NK-92 (cell line): ENCODE results near the gene TPD52L1.
"Not testable (repeated sequence)": the region's sequence is repeated elsewhere in the genome, so short reads cannot be mapped to it uniquely, and the experiment has no call there.

ENCODE experiments used
- DNase-seq: peaks from one replicate; lab custom pipeline; 2025; ENCODE audit not compliant: unreplicated experiment; lab: John Stamatoyannopoulos, UW

The TPD52L1 gene

GRCh38 chr6:125269328-125269985 is 115.9 kb downstream of the TPD52L1 start:
- no peak for DNase-seq

GRCh38 chr6:125270380-125270779 is 116.8 kb downstream of the TPD52L1 start:
- no peak for DNase-seq

GRCh38 chr6:125271486-125272159 is 118.0 kb downstream of the TPD52L1 start:
- no peak for DNase-seq

GRCh38 chr6:125273251-125273650 is 119.7 kb downstream of the TPD52L1 start:
- no peak for DNase-seq

GRCh38 chr6:125273965-125274364 is 120.4 kb downstream of the TPD52L1 start:
- no peak for DNase-seq

- DNase-seq: no peak
These were observed 121.4 kb downstream of the TPD52L1 start for GRCh38 chr6:125274935-125275334.

- DNase-seq: no peak
These were observed 122.2 kb downstream of the TPD52L1 start for GRCh38 chr6:125275779-125276178.

GRCh38 chr6:125277838-125278237 is 124.3 kb downstream of the TPD52L1 start:
- DNase-seq: no peak

- no peak for DNase-seq
These were observed 126.4 kb downstream of the TPD52L1 start for GRCh38 chr6:125279961-125280360.

GRCh38 chr6:125280370-125281035 is 126.9 kb downstream of the TPD52L1 start:
- not testable (repeated sequence) for DNase-seq

GRCh38 chr6:125282470-125282869 is 128.9 kb downstream of the TPD52L1 start:
- DNase-seq: not testable (repeated sequence)

GRCh38 chr6:125285353-125285752 is 131.8 kb downstream of the TPD52L1 start:
- DNase-seq: no peak

GRCh38 chr6:125285936-125286335 is 132.4 kb downstream of the TPD52L1 start:
- DNase-seq: no peak

- DNase-seq: no peak
These were observed 134.1 kb downstream of the TPD52L1 start for GRCh38 chr6:125287718-125288117.

- DNase-seq: no peak
These were observed 140.0 kb downstream of the TPD52L1 start for GRCh38 chr6:125293587-125293986.

- no peak for DNase-seq
These were observed 140.5 kb downstream of the TPD52L1 start for GRCh38 chr6:125294036-125294435.

- DNase-seq: no peak
These were observed 141.4 kb downstream of the TPD52L1 start for GRCh38 chr6:125294925-125295324.

- no peak for DNase-seq
These were observed 142.9 kb downstream of the TPD52L1 start for GRCh38 chr6:125296471-125296870.

- no peak for DNase-seq
These were observed 145.7 kb downstream of the TPD52L1 start for GRCh38 chr6:125299257-125299656.

- DNase-seq: no peak
These were observed 147.4 kb downstream of the TPD52L1 start for GRCh38 chr6:125300992-125301434.

- DNase-seq: no peak
These were observed 148.1 kb downstream of the TPD52L1 start, which contains the start of gene HDDC2 for GRCh38 chr6:125301435-125302391. Gene HDDC2, minus strand, starts transcription at chr6:125301967. Its CDS starts 35 bp downstream, at chr6:125301932.
